ENCODE data around the gene HNMT.

HNMT gene

DNA sequence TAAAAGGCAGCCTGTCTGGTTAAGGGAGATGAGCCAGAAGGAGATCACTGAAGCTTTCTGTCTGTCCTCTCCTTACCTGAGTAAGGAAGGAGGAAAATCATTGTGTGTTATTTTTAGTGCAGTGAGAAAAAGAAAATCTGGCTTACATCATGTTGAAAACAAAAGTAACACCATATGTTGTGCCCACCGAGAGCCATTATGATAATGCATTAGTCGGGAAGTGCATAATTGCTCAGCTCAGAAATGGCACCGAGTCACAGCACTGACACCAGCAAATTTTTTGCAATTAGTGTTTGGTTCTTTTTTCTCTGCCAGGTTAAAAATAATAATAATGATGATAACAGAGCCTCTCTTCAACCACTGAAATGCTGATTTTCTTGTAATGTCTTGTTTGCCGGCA, 46.6 kb downstream of the HNMT start:
- no peak for FAIRE-seq
- DNase-seq (ENCODE audit: low spot score) = no peak

DNA sequence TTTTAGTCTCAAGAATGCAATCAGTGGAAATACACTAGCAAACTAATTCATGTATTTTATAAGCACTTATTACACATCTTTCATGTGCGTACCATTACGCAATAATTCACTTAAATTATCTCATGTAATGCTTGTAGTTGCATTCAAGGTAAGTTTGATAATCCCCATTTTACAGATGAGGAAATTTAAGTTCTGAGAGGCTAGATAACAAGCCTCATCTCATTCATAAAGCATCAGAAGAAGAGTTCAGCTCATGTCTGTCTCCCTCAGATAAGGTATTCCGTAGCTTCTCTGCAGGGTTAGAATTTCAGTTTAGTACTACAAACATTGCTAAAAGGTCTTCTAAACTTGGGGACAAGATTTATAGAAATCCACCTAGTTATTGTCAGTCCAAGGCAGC, 47.8 kb downstream of the HNMT start:
- DNase-seq (ENCODE audit: low spot score) = no peak
- FAIRE-seq = no peak

DNA sequence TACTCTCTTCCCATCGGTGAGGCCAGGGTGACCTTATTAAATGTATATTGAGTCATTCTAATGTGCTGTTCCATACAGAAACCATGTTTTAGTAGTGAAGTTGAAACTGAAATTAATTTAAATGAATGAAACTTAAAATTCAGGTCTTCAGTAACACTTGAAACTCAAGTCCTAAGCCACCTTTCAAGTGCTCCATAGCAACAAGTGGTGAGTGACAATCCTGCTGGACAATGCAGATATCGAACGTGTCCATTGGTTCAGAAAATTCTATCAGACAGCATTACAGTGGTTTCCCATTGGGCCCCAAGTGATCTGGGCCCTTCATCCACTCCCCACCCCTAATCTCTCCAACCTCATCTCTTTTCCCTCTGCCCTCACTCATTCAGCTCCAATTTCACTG, 48.7 kb downstream of the HNMT start:
- DNase-seq (ENCODE audit: low spot score) = no peak
- no peak for FAIRE-seq

DNA sequence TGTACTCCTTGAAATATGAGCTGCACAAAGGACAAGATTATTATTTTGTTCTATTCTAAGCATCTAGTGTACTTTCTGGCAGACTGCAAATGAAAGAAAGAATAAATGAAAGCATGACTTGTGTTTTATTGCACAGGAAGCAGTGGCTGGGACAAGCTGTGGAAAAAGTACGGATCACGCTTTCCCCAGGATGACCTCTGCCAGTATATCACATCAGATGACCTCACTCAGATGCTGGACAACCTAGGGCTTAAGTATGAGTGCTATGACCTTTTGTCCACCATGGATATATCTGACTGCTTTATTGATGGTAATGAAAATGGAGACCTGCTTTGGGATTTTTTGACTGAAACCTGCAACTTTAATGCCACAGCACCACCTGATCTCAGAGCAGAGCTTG, 49.4 kb downstream of the HNMT start:
- FAIRE-seq (no peak), DNase-seq (ENCODE audit: low spot score) (no peak)

DNA sequence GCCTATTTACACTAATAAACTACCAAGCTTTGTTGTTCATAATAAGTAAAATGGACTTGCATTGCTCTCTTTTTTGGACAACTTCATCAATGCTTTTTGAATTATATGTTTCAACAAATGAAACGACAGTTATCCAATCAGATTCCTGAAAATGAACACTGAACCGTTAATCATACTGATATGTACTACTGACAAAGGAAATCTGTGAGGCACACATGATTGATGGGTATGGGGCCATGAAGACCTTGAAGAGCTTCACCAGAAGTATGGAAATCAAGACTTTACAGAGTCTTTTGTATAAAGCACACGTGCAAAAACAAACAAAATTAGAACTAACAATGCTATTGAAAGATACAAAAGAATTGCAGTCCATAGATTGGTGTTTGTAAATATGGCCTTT, 51.2 kb downstream of the HNMT start:
- FAIRE-seq = no peak
- no peak for DNase-seq (ENCODE audit: low spot score)

DNA sequence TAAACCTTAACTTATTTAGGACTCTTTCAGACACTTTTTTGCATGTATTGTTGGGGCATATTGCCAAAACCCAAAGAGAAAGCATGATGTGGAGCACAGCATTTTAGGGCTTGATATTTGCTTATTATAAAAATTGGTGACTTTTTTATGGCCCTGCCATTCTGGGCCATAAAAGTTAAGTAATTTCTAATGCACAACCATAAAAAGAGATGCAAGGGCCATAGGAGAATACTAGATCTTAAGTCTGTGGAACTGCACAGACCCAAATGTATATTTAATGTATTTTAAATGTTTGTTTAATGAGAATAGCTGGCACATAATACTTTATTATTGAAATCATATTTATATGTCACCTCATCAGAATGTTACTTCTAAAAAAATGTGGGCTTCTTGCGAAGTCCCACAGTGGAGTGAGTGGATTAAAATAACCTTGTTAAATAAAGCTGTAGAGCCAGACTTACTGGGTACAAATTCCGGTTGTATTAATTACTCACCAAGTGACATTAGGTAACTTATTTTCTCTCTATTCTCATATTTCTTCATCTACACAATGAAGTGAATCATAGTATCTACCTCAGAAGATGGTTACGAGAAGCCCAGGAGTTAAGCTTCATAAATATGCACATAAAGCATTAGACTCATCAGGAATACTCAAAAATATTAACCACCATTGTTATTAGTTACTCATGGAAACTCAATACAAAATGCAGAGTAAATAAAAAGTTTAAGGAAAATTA, 52.2 kb downstream of the HNMT start:
- DNase-seq (ENCODE audit: low spot score) (no peak), FAIRE-seq (no peak)

DNA sequence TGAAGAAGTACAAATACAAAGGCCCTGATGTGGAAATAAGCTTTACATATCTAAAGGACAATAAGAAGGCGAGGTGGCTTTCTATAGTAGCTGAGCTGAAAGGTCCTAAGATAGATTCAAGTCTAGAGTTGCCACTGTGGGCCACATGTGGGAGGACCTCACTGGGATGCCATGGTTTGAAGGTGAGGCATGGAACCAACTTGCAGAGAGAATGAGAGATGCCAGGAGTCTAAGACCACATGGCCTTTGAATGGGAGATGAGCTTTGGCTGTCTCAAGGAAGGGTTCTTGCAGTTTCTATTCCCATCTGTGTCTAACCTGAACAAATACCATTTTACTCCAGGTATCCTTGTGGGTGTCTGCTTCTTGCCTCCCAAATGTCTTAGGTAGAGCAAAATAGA, 53.6 kb downstream of the HNMT start:
- FAIRE-seq = no peak
- DNase-seq (ENCODE audit: low spot score) = no peak

DNA sequence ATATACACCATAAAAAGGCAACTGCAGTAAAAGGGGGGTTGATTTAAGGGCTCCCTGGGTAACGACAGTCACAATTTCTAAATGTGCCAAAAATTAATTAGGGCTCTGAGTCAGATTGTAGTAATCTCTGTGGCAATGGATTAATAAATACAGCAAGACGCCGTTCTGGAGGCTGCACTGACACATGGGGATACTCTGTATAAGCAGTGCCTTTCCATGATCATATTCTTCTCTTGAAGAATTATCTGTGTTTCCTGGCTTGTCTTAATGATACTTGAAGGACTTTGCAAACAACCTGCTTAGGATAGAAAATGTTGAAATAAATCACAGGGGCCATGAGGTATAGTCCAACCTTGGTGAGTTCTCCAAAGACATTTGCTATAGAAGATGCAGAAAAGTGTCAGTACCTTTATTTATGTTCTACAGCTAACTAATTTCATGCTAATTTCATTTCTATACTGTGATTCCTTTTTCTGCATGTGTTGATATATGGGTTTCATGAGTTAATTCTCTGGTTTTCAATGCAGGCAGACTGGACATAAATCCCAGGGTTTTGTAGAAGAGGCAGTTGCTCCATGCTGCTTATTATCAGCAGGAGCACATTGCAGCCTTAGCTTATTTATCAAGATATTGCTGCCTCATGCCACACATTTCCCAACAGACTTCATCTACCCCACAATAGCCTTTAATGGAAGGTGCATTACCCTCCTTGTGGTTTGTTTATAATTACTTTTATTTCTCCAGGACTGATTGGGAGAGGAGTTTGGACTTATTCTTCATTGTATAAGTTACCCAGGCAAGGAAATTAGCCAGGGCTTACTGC, 54.8 kb downstream of the HNMT start:
- no peak for DNase-seq (ENCODE audit: low spot score)
- FAIRE-seq = no peak

DNA sequence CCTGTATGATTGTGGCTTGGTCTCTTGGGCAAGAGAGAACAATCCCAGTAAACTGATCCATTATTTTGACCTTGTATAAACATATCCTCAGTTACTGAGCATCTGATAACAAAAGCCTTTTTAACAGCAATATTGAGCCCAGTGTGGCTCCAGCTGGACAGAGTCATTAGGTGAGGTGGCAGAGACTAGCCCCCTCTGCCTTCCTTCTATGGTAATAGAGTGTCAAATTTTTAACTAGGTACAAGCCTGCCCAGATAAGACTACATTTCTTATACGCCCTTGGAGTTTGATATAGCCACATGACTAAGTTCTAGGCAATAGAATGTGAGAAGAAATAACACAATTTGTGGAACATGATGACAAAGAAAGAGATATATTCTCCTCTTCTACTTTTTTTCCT, 56.2 kb downstream of the HNMT start:
- FAIRE-seq (no peak), DNase-seq (ENCODE audit: low spot score) (no peak)

DNA sequence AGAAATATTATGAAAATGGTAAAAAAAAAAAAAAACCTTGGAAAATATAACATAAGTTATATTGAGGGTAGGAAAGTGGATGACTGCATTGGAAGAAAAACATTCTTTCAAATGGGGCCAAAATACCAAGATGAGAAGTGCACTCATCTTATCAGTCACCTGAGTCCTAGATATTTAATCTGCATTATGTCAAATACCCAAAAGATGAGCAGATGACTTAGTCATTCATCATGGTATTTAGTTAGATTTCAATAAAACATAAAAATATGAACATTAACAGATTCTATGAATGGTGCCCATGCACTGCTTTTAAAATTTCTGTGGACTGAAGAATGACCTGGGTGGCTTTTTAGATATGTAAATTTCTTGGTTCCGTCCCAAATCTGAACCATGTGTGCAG, 56.9 kb downstream of the HNMT start:
- DNase-seq (ENCODE audit: low spot score) = no peak
- FAIRE-seq = no peak

DNA sequence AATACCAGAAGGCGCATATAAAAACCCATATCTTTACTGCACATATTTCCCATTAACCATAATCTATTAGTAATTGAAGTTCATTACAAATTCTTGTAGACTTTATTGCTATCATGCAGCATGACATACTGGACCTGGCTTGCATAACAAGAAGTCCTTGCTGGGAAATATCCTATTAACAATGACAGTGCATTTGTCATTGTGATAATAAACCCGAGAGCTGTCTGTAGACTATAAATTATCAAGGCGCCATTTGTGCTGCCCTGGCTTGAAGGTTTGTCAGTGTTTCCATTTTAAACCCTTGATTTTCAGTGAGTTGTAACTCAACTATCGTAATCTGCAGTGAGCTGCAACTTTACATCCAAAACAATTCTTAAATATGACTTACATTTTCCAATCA, 59.0 kb downstream of the HNMT start:
- DNase-seq (ENCODE audit: low spot score) (no peak), FAIRE-seq (no peak)

DNA sequence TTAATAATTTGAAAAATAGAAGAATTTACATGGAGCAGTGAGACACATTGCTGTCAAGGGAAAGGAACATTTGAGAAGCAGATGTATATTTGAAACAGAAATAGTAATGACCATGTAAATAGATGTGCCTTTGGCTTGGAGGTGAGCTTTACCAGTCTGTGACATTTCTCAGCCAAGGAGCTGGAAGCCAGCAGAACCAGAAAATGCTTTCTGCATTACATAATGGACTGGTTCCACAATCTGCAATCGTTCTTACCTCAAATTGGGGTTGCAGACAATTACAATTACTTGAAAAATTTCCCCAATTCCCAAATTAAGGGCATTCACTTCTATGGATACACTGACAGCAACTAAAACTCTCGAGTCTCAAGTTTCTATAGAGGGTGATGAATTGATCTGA, 59.7 kb downstream of the HNMT start:
- DNase-seq (ENCODE audit: low spot score) = no peak
- FAIRE-seq = no peak

DNA sequence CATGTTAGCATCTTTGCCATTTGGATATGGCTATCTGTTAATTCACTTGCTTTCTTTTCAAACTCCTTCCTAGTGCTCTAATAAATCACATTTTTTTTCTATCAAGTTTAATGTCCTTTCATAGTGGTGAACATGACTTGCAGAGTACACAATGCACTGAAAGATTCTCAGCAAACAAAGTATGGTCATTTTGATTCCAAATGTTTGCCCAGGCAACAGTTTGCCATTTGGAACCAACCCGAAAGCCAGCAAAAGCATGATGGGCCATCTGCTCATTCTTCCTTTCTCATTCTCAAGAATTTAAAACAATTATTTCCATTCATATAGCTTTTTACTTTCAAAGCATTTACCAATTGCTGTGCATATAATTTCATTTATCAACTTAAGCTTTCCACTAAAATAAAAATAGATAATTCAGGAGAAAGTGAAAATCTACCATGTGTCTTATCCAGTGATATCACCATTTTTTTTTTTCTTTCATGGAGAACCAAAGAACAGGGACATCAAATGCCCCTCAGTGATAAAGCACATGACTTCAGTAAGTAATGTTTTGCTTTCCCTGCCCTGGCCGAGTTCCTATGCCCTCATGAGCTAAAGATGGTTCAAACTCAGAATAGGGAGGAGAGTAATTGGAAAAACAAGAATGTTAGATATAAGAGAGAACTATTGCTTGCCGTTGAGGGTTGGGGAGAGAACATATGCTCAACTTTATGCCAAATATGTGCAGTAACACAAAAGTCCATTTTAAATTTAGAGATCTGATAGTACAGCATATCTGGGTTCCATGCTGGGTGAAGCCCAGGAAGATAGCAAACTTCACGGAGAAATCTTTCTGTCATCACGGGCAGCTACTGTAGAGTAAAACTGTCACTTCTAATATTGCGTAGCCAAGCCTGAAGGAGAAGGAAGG, 62.1 kb downstream of the HNMT start:
- no peak for FAIRE-seq
- no peak for DNase-seq (ENCODE audit: low spot score)

DNA sequence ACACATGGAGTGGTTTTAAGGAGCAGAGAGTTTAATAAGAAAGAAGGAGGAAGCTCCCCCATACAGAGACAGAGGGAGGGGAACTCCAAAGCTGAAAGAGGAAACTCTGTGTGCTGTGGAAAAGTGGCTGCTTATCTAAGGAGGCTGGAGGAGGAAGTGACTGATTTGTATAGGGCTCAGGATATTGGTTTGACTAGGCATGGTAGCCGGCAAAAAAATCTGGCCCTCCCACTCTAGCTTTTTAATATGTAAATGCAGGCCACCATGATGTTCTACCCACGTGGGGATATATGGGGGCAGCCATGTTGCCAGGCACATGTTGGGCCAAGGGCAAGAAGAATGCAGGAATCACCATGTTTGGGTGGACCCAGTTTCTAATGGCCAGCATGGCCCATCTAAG, 64.3 kb downstream of the HNMT start:
- DNase-seq (ENCODE audit: low spot score) (no peak), FAIRE-seq (no peak)

DNA sequence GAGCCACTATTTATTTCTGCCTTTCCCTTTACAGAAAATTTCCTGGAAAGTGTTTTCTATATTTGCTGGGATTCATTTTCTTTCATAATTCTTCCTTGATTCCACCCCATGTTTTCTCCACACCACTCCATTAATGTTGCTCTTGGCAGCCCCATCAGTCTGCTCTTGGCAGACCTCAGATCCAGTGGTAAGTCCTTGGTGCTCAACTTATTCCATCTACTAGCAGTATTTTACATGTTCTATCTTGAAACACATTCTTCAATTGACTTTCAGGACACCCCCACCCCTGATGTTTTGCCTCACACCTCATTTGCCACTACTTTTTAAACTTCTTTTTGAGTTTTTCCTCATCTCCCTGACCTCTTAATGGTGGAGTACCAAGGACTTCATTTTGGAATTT, 65.0 kb downstream of the HNMT start:
- FAIRE-seq (no peak), DNase-seq (ENCODE audit: low spot score) (no peak)

DNA sequence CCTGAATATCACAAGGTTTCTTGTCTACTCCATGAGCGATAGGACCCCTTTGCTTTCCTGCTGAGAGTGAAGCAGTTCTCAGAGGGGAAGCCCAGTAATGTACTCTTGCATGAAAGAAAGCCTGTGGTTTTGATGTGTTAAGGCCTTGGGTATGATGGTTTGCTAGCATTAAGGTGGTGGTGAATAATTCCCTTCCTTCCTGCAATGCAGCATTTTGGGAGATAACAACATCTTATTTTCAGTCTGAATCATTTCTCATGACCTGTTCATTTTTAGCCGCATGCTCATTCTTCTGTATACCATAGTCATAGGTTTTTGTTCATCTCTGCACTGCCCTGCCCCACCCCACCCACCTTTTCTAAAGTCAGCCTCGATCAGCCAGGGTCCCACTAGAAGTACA, 66.2 kb downstream of the HNMT start:
- FAIRE-seq = no peak
- no peak for DNase-seq (ENCODE audit: low spot score)

DNA sequence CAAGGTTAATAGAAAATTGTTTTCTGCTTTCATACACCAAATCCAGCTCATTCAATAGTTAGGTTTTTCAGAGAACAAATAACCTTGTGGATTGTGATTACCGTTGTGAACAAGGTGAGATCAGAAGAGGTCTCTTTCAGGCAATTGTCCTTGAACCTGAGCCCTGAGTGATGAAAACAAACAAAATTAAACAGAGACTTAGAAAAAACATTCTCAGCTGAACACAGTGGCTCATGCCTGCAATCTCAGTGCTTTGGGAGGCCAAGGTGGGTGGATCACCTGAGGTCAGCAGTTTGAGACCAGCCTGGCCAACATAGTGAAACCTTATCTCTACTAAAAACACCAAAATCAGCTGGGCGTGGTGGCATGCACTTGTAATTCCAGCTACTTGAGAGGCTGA, 68.1 kb downstream of the HNMT start:
- DNase-seq (ENCODE audit: low spot score) = no peak
- FAIRE-seq = no peak

DNA sequence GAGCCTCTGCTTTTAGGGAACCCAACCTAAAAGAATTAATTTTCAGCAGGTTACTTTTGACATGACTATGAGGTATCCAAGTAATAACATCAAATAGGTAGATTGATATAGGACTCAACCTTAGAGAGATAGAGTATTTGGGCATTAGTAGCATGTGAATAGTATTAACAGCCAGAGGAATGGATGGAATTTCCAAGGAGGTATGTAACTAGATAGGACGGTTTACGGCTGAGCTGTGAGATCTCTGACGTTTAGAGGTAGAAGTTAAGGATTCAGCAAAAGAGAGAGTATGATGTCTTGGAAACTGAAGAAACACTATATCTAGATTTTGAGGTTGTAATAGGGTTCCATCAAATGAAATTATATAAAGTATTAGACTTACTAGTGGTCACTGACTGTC, 70.3 kb downstream of the HNMT start:
- FAIRE-seq = no peak
- no peak for DNase-seq (ENCODE audit: low spot score)

DNA sequence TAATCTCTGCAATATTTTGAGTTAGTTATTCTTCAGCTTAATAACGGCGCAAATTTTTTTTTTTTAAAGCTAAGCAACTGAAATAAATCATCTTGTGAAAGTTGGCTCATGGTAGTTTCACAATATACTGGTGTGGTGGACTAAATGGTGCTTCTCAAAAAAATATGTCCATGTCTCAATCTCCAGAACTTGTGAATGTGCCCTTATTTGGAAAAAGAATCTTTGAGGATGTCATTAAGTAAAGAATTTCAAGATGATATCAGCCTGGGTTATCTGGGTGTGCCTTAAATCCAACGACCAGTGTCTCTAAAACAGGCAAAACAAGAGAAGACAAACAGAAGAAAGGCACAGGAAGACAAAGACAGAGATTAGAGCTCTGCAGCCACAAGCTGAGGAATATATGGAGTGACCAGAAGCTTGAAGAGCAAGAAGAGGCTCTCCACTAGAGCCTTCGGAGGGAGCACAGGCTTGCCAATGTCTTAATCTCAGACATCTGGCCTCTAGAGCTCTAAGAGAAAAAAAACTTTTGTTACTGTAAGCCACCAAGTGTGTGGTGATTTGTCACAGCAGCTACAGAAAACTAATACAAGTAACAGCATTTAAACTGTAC, 71.4 kb downstream of the HNMT start:
- FAIRE-seq (no peak), DNase-seq (ENCODE audit: low spot score) (no peak)

DNA sequence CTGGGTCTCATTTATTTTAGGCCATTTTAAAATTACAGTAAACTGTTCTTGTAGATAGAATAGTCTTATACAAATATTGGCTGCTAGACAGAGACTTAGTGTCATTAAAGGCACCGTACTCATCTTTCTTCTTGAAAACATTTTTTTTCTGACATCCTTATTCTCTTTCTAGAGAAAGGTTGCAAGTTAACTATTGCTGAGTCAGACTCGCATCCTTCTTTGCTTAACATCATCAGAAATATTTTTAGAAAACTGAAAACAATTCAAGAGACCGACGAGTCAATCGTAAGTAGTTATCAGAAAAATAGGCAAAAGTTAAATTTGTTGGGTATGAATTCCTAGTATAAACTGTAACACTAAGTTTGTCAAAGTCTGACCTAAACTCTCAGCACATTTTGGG, 72.2 kb downstream of the HNMT start:
- FAIRE-seq = no peak
- DNase-seq (ENCODE audit: low spot score) = no peak

DNA sequence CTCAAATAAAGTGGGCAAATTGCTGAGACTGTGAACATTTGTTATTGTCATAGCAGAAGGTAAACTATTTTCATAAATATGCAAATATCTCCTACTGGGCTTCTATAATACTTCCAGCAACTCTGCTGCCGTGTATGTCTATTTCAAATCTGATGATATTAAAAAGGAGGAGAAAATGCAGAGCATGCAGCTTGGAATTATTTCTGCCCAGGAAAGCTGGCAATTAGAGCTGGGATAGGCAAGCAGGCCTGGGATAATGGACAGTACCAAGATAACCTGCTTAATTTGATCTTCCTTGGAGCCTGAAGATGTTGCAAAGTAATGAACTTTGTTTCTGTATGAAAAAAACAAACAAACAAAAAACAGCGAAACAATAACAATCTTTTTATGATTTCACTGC, 72.8 kb downstream of the HNMT start:
- FAIRE-seq (no peak), DNase-seq (ENCODE audit: low spot score) (no peak)

DNA sequence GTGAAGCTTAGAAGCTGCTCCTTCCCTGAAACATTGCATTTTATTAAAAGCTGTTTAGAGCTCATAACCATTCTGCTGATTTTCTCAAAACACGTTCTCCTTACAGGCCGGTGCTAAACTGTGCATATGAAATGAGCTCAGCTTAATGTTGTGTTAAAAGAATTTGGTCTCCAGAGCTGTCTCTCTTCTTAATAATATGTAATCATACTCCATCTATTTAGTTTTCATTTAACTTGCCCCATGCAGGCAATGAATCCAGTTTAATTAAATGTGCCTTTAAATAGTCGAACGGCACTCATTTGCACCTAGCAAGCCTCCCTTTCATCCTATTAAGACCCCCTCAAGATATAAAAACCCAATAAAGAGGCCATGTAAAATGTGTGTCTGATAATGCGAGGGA, 76.3 kb downstream of the HNMT start:
- DNase-seq (ENCODE audit: low spot score) (no peak), FAIRE-seq (no peak)
